Neuronal stem cell (in vitro differentiated cells): ENCODE data around the gene ARG2.

ENCODE experiments used
- DNase-seq: peaks from one replicate; pipeline ENCODE4 v3.0.0-alpha.2; 2013; ENCODE audit warnings: low spot score
- H2AFZ ChIP-seq: one replicate; pipeline ENCODE4 v1.6.1; 2013; ENCODE audit warnings: mild to moderate bottlenecking, low read length, inconsistent platforms
- H2AK5ac ChIP-seq: 2 replicates; pipeline ENCODE4 v1.6.1; 2013; ENCODE audit warnings: low read depth, mild to moderate bottlenecking, inconsistent platforms, low read length, moderate library complexity, mixed read lengths
- H2BK120ac ChIP-seq: 2 replicates; pipeline ENCODE4 v1.6.1; 2013; ENCODE audit warnings: low read depth, mild to moderate bottlenecking, inconsistent platforms, low read length, moderate library complexity, mixed read lengths
- H2BK12ac ChIP-seq: one replicate; pipeline ENCODE4 v1.6.1; 2013; ENCODE audit warnings: low read length, inconsistent platforms
- H2BK15ac ChIP-seq: 2 replicates; pipeline ENCODE4 v1.6.1; 2013; ENCODE audit warnings: mild to moderate bottlenecking, low read length, inconsistent platforms, mixed read lengths
- H2BK5ac ChIP-seq: one replicate; pipeline ENCODE4 v1.6.1; 2013; ENCODE audit warnings: inconsistent platforms, mild to moderate bottlenecking, low read length, moderate library complexity
- H3K14ac ChIP-seq: one replicate; pipeline ENCODE4 v1.6.1; 2013; ENCODE audit warnings: low read length, inconsistent platforms
- H3K18ac ChIP-seq: 2 replicates; pipeline ENCODE4 v1.6.1; 2013; ENCODE audit warnings: low read length, inconsistent platforms
- H3K23ac ChIP-seq: 2 replicates; pipeline ENCODE4 v1.6.1; 2013; ENCODE audit warnings: low read depth, mild to moderate bottlenecking, mixed read lengths, low read length, inconsistent platforms; ENCODE audit not compliant: poor library complexity
- H3K27ac ChIP-seq: replicated peaks from 3 replicates; pipeline ENCODE4 v1.5.1; 2013; ENCODE audit warnings: low read length, inconsistent platforms
- H3K27me3 ChIP-seq, 3 experiments: 2 replicates each; pipeline ENCODE4 v1.6.1; 2013; ENCODE audit warnings: low read length in 3 of 3, mild to moderate bottlenecking in 2 of 3, inconsistent platforms in 1 of 3, low read depth in 1 of 3, mixed read lengths in 1 of 3, moderate library complexity in 1 of 3; ENCODE audit not compliant: control insufficient read depth in 3 of 3, insufficient read depth in 3 of 3
- H3K36me3 ChIP-seq, 2 donors: replicated peaks in 1 of 2; 2 replicates each; pipeline ENCODE4 v1.6.1; 2013; ENCODE audit warnings: low read length in 2 of 2; ENCODE audit not compliant: control insufficient read depth in 2 of 2, insufficient read depth in 2 of 2
- H3K4ac ChIP-seq: 2 replicates; pipeline ENCODE4 v1.6.1; 2013; ENCODE audit warnings: inconsistent platforms, mild to moderate bottlenecking, low read length, moderate library complexity
- H3K4me1 ChIP-seq, 2 donors: 1 replicate in 1 of 2; 2 replicates in 1 of 2; pipeline ENCODE4 v1.6.1; 2013; ENCODE audit warnings: low read length in 2 of 2, low read depth in 1 of 2; ENCODE audit not compliant: control insufficient read depth in 2 of 2, insufficient read depth in 1 of 2
- H3K4me2 ChIP-seq: one replicate; pipeline ENCODE4 v1.6.1; 2013; ENCODE audit warnings: mild to moderate bottlenecking, low read length, inconsistent platforms; ENCODE audit not compliant: insufficient read depth, poor library complexity, severe bottlenecking
- H3K4me3 ChIP-seq, 2 donors: 2 replicates each; pipeline ENCODE4 v1.5.1; 2013; ENCODE audit warnings: low read length in 2 of 2, mild to moderate bottlenecking in 2 of 2, inconsistent platforms in 1 of 2, moderate library complexity in 1 of 2
- H3K79me1 ChIP-seq: one replicate; pipeline ENCODE4 v1.6.1; 2013; ENCODE audit warnings: low read depth, mild to moderate bottlenecking, inconsistent platforms, low read length, moderate library complexity
- H3K9ac ChIP-seq: one replicate; pipeline ENCODE4 v1.6.1; 2013; ENCODE audit warnings: mild to moderate bottlenecking, low read depth, low read length, inconsistent platforms; ENCODE audit not compliant: poor library complexity
- H3K9me3 ChIP-seq, 2 donors: replicated peaks in 1 of 2; 2 replicates each; pipeline versions ENCODE3 to v1.6.1; 2013; ENCODE audit warnings: low read length in 2 of 2, mild to moderate bottlenecking in 2 of 2, inconsistent platforms in 1 of 2, low read depth in 1 of 2, mixed read lengths in 1 of 2, moderate library complexity in 1 of 2; ENCODE audit not compliant: control insufficient read depth in 2 of 2, insufficient read depth in 1 of 2
- H4K8ac ChIP-seq: one replicate; pipeline ENCODE4 v1.6.1; 2013; ENCODE audit warnings: low read depth, mild to moderate bottlenecking, inconsistent platforms, low read length, moderate library complexity
- H4K91ac ChIP-seq: one replicate; pipeline ENCODE4 v1.6.1; 2013; ENCODE audit warnings: low read length, low read depth, mild to moderate bottlenecking, inconsistent platforms; ENCODE audit not compliant: poor library complexity
- whole genome bisulfite sequencing, 2 donors: extraction: QIAGEN DNeasy Blood & Tissue Kit; methylation state at CpG; one replicate each; pipeline ENCODE4 v1.1.7; 2013; ENCODE audit warnings: missing lambda C conversion rate in 2 of 2, mixed read lengths in 1 of 2; ENCODE audit not compliant: insufficient read length in 2 of 2, insufficient replicate concordance in 1 of 2; ENCODE audit errors: extremely low coverage in 2 of 2; 5-methylcytosine and 5-hydroxymethylcytosine counted together

Gene ARG2

DNA sequence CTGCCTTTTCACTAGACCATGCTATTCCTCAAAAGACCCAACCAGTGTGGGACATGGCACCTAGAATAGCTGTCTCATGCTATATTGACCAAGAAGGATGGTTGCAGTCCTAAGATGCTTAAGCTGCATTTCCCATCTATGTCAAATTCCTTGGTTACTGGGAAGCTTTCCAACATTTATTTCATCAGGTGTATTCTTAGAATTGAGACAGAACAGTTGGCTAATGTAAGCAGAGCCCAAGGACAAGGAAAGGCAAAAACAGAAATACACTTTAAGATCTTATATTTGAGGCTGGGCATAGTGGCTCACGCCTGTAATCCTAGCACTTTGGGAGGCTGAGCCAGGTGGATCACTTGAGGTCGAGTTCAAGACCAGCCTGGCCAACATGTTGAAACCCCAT lies 24.7 kb downstream of the ARG2 start:
- H2BK120ac ChIP-seq = no peak overlapping the region
- H2AK5ac ChIP-seq = no peak overlapping the region
- no peak overlapping the region for H4K8ac ChIP-seq
- H2BK15ac ChIP-seq = no peak overlapping the region
- no peaks in the 10 kb centered on the region for H3K4me1 ChIP-seq
- H3K23ac ChIP-seq = no peak overlapping the region
- no peak overlapping the region for H4K91ac ChIP-seq
- H3K4me2 ChIP-seq = no peak overlapping the region
- no peak for DNase-seq
- H3K27ac ChIP-seq = no peak overlapping the region
- no peak overlapping the region for H3K9ac ChIP-seq
- H3K79me1 ChIP-seq = no peaks in the 10 kb centered on the region
- H2BK12ac ChIP-seq = no peak overlapping the region
- H3K4ac ChIP-seq = no peak overlapping the region
- no peak overlapping the region for H3K18ac ChIP-seq
- no peaks in the 10 kb centered on the region for H3K9me3 ChIP-seq
- peaks cover 17 to 48% of the 10 kb centered on the region in 2 donors for H3K36me3 ChIP-seq
- H2AFZ ChIP-seq = no peak overlapping the region
- no peak overlapping the region for H3K4me3 ChIP-seq
- no peak overlapping the region for H2BK5ac ChIP-seq
- no peak overlapping the region for H3K14ac ChIP-seq
- H3K27me3 ChIP-seq = no peaks in the 10 kb centered on the region
- no CpG with 5 or more reads among the region's 2 CpGs for WGBS, 2 donors

DNA sequence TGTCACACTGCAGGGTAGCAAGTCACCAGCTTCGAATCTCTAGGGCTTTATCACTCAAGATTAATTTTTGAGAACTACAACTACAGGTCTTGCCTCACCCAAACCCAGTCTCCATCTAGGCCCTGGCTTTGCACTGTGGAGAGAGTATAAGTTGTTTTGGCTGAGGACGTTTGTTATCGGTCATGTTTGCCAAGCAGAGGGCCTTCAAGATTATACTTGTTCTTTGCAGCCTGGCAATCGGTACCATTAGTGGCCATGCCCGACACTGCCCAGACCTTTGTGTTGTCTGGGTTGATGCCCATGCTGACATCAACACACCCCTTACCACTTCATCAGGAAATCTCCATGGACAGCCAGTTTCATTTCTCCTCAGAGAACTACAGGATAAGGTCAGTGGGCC lies 25.7 kb downstream of the ARG2 start:
- H3K9me3 ChIP-seq = no peaks in the 10 kb centered on the region
- no peaks in the 10 kb centered on the region for H3K27me3 ChIP-seq
- no peak overlapping the region for H2BK12ac ChIP-seq
- no peak overlapping the region for H3K4me3 ChIP-seq
- no peak overlapping the region for H3K4ac ChIP-seq
- H3K9ac ChIP-seq = no peak overlapping the region
- no peak overlapping the region for H3K27ac ChIP-seq
- H3K23ac ChIP-seq = no peak overlapping the region
- H4K8ac ChIP-seq = no peak overlapping the region
- DNase-seq = no peak
- no peak overlapping the region for H2AFZ ChIP-seq
- H3K79me1 ChIP-seq = no peaks in the 10 kb centered on the region
- H3K14ac ChIP-seq = no peak overlapping the region
- H3K18ac ChIP-seq = no peak overlapping the region
- H2BK15ac ChIP-seq = no peak overlapping the region
- H3K4me2 ChIP-seq = no peak overlapping the region
- no peak overlapping the region for H4K91ac ChIP-seq
- WGBS, 2 donors = no CpG with 5 or more reads among the region's 5 CpGs
- no peak overlapping the region for H2BK5ac ChIP-seq
- peaks cover 24 to 58% of the 10 kb centered on the region in 2 donors for H3K36me3 ChIP-seq
- no peak overlapping the region for H2AK5ac ChIP-seq
- H2BK120ac ChIP-seq = no peak overlapping the region
- no peaks in the 10 kb centered on the region for H3K4me1 ChIP-seq

DNA sequence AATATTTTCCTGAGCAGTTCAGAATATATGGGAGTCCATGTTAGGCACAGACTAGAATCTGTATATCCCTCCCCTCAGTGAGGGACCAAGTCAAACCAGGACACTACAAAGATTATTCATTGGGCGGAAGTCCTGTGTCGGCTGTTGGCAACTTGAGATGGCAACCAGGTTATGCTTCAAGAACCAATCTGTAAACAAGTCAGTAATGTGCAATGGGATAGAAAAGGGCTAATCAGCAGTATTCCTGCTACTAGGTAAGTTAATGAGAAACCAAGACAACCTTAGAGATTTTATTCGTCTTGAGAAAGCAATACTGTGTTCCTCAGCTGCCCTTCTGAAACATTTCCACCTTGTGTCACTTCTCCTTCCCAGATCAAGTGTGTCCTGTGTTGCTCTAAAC lies 26.4 kb downstream of the ARG2 start:
- Histone ChIP-seq H3K36me3 (peaks cover 28 to 65% of the 10 kb centered on the region in 2 donors), H3K4me2 (no peak overlapping the region), H2BK120ac (no peak overlapping the region), H3K14ac (no peak overlapping the region), H3K9ac (no peak overlapping the region), H2AK5ac (no peak overlapping the region), H2BK15ac (no peak overlapping the region), H4K91ac (no peak overlapping the region), H3K27ac (no peak overlapping the region), H3K4me3 (no peak overlapping the region), H2AFZ (no peak overlapping the region), H2BK12ac (no peak overlapping the region), H3K79me1 (no peaks in the 10 kb centered on the region), H3K4me1 (no peaks in the 10 kb centered on the region), H3K4ac (no peak overlapping the region), H3K18ac (no peak overlapping the region), H3K27me3 (no peaks in the 10 kb centered on the region), H3K23ac (no peak overlapping the region), H4K8ac (no peak overlapping the region), H2BK5ac (no peak overlapping the region), H3K9me3 (no peaks in the 10 kb centered on the region)
- no peak for DNase-seq
- WGBS, 2 donors = no CpG with 5 or more reads among the region's 3 CpGs

DNA sequence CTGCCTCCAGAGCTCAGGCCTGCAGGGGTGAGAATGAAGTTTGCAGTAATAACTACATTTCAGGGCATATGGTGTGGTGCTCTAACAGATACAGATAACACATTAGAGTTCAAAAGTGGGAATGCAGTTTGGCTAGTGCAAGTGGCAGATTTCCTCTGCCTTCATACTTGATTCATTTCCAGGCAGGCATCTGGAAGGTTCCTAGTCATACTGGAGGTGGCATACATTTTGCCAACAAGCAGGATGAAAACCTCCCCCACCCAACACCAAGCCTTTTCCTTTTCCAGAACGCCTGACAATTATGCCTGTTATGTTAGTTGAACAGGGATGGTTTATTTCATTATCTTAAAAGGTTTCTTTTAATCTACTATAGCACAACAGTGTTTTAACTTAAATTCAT lies 30.4 kb downstream of the ARG2 start:
- DNase-seq = no peak
- Histone ChIP-seq H2AK5ac (no peak overlapping the region), H3K4me1 (no peaks in the 10 kb centered on the region), H4K8ac (no peak overlapping the region), H2BK12ac (no peak overlapping the region), H3K14ac (no peak overlapping the region), H3K27me3 (no peaks in the 10 kb centered on the region), H3K23ac (no peak overlapping the region), H3K4me3 (no peak overlapping the region), H3K9ac (no peak overlapping the region), H2AFZ (no peak overlapping the region), H4K91ac (no peak overlapping the region), H3K79me1 (no peaks in the 10 kb centered on the region), H2BK5ac (no peak overlapping the region), H3K4ac (no peak overlapping the region), H3K27ac (no peak overlapping the region), H2BK15ac (no peak overlapping the region), H3K9me3 (no peaks in the 10 kb centered on the region), H3K18ac (no peak overlapping the region), H3K4me2 (no peak overlapping the region), H3K36me3 (peaks cover 39 to 97% of the 10 kb centered on the region in 2 donors), H2BK120ac (no peak overlapping the region)
- no CpG with 5 or more reads among the region's 1 CpG for WGBS, 2 donors
